ENCODE results near the gene WDFY4.
A peak's percentile ranks its signal among the peaks of the same experiment; 100 is the strongest.

The WDFY4 gene

DNA sequence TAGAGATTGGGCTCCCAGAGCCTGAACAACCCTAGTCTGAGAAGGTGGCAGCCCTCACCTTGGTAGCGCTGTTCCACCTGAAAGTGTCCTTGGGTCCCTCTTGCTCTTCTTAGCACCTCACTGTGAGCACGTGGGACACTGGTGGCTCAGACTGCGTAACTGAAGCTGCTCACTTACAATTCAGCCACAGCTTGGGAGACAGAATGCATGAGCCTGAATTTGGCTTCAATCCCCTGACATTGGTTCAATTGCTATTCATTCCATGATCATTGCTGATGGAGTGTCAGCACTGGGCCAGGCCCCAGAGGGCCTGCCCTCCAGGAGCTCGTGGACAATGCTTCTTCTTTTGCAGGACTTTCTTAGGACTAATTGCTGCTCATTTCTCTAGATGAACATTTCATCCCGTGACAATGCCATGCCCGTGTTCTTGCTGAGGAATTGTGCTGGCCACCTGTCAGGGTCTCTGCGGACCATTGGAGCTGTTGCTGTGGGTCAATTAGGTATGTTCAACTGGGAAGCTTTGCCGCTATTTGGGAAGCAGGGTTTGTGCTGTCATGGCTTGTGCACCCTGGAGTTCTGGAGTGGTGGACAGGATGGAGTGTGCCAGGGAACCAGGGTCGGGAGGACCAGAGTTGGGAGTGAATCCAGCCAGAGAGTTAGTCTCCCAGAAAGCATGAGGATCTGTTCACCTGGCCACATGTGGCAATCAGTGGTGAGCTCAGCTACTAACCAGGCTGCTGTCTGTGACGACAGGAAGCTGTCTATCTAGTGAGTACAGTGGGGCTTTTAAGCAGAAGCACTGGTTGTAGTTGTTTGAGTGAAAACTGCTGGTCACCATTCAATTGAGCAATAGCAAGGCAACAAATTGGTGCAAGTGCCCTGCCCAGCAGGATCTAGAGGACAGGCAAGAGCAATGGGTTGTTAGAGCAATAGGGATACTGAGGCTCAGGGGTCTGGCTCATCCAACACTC lies 105.1 kb downstream of the WDFY4 start:
- TF ChIP-seq, protein P1, sequence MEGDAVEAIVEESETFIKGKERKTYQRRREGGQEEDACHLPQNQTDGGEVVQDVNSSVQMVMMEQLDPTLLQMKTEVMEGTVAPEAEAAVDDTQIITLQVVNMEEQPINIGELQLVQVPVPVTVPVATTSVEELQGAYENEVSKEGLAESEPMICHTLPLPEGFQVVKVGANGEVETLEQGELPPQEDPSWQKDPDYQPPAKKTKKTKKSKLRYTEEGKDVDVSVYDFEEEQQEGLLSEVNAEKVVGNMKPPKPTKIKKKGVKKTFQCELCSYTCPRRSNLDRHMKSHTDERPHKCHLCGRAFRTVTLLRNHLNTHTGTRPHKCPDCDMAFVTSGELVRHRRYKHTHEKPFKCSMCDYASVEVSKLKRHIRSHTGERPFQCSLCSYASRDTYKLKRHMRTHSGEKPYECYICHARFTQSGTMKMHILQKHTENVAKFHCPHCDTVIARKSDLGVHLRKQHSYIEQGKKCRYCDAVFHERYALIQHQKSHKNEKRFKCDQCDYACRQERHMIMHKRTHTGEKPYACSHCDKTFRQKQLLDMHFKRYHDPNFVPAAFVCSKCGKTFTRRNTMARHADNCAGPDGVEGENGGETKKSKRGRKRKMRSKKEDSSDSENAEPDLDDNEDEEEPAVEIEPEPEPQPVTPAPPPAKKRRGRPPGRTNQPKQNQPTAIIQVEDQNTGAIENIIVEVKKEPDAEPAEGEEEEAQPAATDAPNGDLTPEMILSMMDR (IDR thresholded peaks at IDR 0.05; ENCODE audit: low read depth, low read length, missing control alignments), result no peak
- no peak for DNase-seq (ENCODE audit: low read depth)
- in situ Hi-C loops (cut with HindIII; ENCODE audit: low sequenced_read_pairs), result no loop called here
- no peak overlapping the region for H3K4me3 ChIP-seq (ENCODE audit: low read depth, low read length)

DNA sequence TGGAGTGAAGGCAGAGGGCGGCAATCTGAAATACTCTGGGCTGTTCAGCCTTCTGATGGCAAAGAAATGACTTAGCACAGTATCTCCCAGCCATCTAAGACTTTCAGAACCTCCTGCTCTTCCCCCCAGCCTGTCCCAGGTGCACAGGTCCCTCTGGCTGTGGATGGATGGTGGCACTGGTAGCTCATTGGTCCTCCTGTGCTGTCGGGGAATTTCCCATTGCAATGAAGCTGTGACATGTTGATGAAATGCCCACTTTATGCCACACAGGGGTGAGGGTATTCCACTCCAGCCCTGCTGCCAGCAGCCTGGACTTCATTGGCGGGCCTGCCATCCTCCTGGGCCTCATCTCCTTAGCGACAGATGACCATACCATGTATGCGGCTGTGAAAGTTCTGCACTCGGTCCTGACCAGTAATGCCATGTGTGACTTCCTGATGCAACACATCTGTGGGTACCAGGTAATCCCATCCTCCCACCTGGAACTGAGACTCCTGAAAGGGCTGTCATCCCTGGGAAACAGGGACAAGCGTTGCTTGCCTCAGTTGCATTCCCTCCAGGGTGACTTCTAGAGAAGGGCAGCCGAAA lies 105.9 kb downstream of the WDFY4 start:
- in situ Hi-C loops (cut with HindIII; ENCODE audit: low sequenced_read_pairs), result no loop called here
- no peak for DNase-seq (ENCODE audit: low read depth)

DNA sequence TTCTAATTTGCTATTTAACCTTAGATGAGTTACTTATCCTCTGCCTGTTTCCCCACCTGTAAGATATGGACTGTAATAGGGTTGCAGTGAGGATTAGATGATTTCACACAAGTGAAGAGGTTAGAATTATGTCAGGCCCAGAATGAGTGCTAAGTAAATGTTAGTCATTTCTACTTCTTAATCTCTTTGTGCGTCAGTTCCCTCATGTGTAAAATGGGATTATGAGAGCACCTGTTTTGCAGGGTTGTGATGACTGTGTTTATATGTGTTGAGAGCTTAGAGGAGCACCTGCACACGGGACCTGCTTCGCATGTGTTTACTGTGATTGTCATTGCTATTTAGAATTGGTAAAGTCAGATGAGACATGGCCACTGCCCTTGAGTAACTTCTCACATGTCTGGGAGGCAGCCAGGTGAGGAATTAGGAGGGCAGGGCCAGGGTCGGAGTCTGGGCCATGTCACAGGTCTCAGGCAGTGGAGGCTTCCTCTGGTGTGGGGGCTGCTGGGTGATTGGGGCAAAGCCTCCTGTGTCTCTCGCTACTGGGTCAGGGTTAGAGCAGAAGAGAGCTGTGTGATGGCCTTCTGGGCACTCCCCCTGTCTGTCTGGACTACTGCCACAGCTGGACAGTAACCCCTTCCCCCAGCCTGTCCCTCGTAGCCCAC lies 106.7 kb downstream of the WDFY4 start:
- no peak for DNase-seq (ENCODE audit: low read depth)
- TF ChIP-seq, protein P1 (IDR thresholded peaks at IDR 0.05; ENCODE audit: low read depth, low read length, missing control alignments), result no peak
- in situ Hi-C loops (cut with HindIII; ENCODE audit: low sequenced_read_pairs), result no loop called here
- no peak overlapping the region for H3K4me3 ChIP-seq (ENCODE audit: low read depth, low read length)

More for the DNA sequence above, 105.9 kb downstream of the WDFY4 start:
- TF ChIP-seq, protein P1 (IDR thresholded peaks at IDR 0.05; ENCODE audit: low read depth, low read length, missing control alignments), result no peak
- no peak overlapping the region for H3K4me3 ChIP-seq (ENCODE audit: low read depth, low read length)

DNA sequence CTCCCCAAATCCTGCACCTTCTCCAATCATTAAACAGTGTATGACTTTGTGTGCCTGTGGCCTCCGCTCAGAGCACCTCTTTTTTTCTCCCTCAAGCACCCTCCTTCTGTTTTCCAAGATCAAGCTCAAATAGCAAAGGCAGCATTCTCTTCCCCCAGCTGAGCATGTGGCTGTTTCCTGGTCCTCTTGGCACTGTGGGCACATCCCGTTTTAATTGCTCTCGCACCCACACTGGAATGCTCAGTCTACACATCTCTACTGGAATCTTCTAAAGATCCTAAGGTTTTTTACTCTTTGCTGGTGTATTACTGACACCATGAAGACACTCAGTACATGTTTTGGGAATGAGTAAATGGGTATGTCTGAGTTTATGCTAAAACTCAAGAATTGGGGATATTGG lies 107.4 kb downstream of the WDFY4 start:
- DNase-seq (ENCODE audit: low read depth), result no peak
- TF ChIP-seq, protein P1 (IDR thresholded peaks at IDR 0.05; ENCODE audit: low read depth, low read length, missing control alignments), result no peak
- no peak overlapping the region for H3K4me3 ChIP-seq (ENCODE audit: low read depth, low read length)
- in situ Hi-C loops (cut with HindIII; ENCODE audit: low sequenced_read_pairs), result no loop called here

DNA sequence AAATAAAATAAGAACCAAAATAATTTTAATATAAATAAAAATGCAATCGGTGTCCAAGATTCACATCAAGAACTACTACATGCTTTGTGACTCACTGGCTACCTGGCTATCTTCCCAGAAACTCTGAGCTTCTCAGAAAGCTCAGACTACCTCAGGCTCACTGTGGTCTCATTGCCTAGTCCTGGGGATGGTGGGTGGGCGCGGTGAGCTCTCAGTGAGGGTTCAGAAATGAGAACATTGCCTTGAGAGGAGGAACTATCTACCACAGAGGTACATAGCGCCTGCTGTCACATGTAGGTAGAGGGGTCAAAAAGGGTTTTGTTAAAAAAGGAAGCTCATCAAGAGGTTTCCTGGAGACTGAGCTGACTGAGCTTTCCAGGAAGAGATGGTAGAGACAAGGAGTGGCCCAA lies 108.0 kb downstream of the WDFY4 start:
- DNase-seq (ENCODE audit: low read depth), result peak; percentile 91
- TF ChIP-seq, protein P1 (IDR thresholded peaks at IDR 0.05; ENCODE audit: low read depth, low read length, missing control alignments), result no peak
- in situ Hi-C loops (cut with HindIII; ENCODE audit: low sequenced_read_pairs), result no loop called here
- H3K4me3 ChIP-seq (ENCODE audit: low read depth, low read length), result no peak overlapping the region

DNA sequence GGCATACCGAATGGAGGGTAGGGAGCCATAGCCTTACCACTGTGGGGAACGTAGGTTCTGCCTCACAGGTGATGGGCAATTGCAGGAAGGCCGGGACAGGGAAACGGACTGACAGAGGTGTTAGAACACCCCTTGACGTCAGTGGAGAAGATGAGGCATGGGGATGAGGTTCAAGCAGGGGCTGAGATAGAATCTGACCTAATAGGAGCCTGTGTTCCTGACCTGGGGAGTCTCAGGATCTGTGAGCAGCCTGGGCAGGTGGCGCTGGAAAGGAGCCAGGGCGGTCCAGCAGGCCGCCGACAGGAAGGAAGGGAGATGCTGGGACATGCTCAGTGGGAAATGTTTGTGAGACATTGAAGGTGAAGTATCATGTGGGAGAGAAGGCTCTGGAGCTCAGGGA lies 109.4 kb downstream of the WDFY4 start:
- no peak for DNase-seq (ENCODE audit: low read depth)
- in situ Hi-C loops (cut with HindIII; ENCODE audit: low sequenced_read_pairs), result no loop called here
- no peak overlapping the region for H3K4me3 ChIP-seq (ENCODE audit: low read depth, low read length)
- TF ChIP-seq, protein P1 (IDR thresholded peaks at IDR 0.05; ENCODE audit: low read depth, low read length, missing control alignments), result no peak
